Liver (tissue), 3 donors: ENCODE data around the gene OR2W1.

Source experiments
- CTCF ChIP-seq: fragments of 150-350 bp; IDR thresholded peaks from 2 replicates; pipeline ENCODE4 v1.5.1; 2017; ENCODE audit warnings: improper control_type of control experiment, low read depth, low read length; ENCODE audit not compliant: missing input control
- EGR1 ChIP-seq, 2 donors: IDR thresholded peaks; 2 replicates each; pipeline ENCODE4 v1.6.1; 2016 to 2018; ENCODE audit warnings: antibody characterized with exemption in 2 of 2, low read depth in 2 of 2
- FOXA1 ChIP-seq: IDR thresholded peaks from 2 replicates; pipeline ENCODE4 v1.6.1; 2016; ENCODE audit warnings: antibody characterized with exemption
- HNF4A ChIP-seq, 2 donors: conservative IDR thresholded peaks; 2 replicates each; pipeline ENCODE4 v1.6.1; 2016; ENCODE audit warnings: antibody characterized with exemption in 2 of 2, mild to moderate bottlenecking in 2 of 2
- JUND ChIP-seq, 2 donors: IDR thresholded peaks; 2 replicates each; pipeline ENCODE4 v1.6.1; 2016; ENCODE audit warnings: antibody characterized with exemption in 2 of 2
- NR2F2 ChIP-seq: IDR thresholded peaks from 2 replicates; pipeline ENCODE4 v1.6.1; 2016; ENCODE audit warnings: antibody characterized with exemption
- RAD21 ChIP-seq, 2 donors: IDR thresholded peaks; 2 replicates each; pipeline ENCODE4 v1.6.1; 2016; ENCODE audit warnings: antibody characterized with exemption in 2 of 2, mild to moderate bottlenecking in 2 of 2
- REST ChIP-seq: IDR thresholded peaks from 2 replicates; pipeline ENCODE4 v1.6.1; 2016; ENCODE audit warnings: antibody characterized with exemption, mild to moderate bottlenecking
- SP1 ChIP-seq: IDR thresholded peaks from 2 replicates; pipeline ENCODE4 v1.6.1; 2018; ENCODE audit warnings: antibody characterized with exemption, mild to moderate bottlenecking
- TAF1 ChIP-seq: conservative IDR thresholded peaks from 2 replicates; pipeline ENCODE4 v1.6.1; 2016; ENCODE audit warnings: antibody characterized with exemption, mild to moderate bottlenecking
- YY1 ChIP-seq: IDR thresholded peaks from 2 replicates; pipeline ENCODE4 v1.6.1; 2016; ENCODE audit warnings: antibody characterized with exemption, mild to moderate bottlenecking
- TF ChIP-seq, protein P1 (sequence below): IDR thresholded peaks from 2 replicates; pipeline ENCODE4 v1.6.1; 2016; ENCODE audit warnings: antibody characterized with exemption
- TF ChIP-seq, protein P2 (sequence below): IDR thresholded peaks from 2 replicates; pipeline ENCODE4 v1.6.1; 2016; ENCODE audit warnings: antibody characterized with exemption
- TF ChIP-seq, protein P3 (sequence below): IDR thresholded peaks from 2 replicates; pipeline ENCODE4 v1.6.1; 2016; ENCODE audit warnings: antibody characterized with exemption
- donor health status: healthy.
- donor health status: healthy.

DNA sequence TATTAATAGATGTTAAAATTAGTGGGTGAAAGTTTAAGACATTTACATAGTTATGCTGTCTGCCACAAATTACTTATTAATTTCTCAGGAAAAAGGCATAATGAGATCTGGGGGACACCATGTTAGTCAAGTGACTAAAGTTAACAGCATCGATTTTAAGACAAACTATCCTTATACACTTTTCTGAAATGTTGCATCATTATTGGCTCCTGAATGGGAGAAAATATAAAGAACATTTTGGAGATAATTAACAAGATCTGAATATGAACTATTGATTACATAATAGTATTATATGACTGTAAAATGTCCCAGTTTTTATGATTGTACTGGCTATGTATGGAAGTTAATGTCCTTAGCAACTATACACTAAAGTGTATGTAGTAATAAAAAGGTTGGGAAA, 34.2 kb upstream of the OR2W1 start:
- no peak for TF ChIP-seq CTCF
- TF ChIP-seq YY1, result no peak
- TF ChIP-seq RAD21 (IDR thresholded peaks at IDR 0.05), result no peak
- TF ChIP-seq SP1, result no peak
- TF ChIP-seq TAF1, result no peak
- TF ChIP-seq, protein P1, sequence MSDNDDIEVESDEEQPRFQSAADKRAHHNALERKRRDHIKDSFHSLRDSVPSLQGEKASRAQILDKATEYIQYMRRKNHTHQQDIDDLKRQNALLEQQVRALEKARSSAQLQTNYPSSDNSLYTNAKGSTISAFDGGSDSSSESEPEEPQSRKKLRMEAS, result no peak
- TF ChIP-seq, protein P2, sequence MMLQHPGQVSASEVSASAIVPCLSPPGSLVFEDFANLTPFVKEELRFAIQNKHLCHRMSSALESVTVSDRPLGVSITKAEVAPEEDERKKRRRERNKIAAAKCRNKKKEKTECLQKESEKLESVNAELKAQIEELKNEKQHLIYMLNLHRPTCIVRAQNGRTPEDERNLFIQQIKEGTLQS, result no peak
- no peak for TF ChIP-seq JUND (IDR thresholded peaks at IDR 0.05)
- no peak for TF ChIP-seq HNF4A (conservative IDR thresholded peaks at IDR 0.05)
- no peak for TF ChIP-seq REST
- TF ChIP-seq, protein P3, sequence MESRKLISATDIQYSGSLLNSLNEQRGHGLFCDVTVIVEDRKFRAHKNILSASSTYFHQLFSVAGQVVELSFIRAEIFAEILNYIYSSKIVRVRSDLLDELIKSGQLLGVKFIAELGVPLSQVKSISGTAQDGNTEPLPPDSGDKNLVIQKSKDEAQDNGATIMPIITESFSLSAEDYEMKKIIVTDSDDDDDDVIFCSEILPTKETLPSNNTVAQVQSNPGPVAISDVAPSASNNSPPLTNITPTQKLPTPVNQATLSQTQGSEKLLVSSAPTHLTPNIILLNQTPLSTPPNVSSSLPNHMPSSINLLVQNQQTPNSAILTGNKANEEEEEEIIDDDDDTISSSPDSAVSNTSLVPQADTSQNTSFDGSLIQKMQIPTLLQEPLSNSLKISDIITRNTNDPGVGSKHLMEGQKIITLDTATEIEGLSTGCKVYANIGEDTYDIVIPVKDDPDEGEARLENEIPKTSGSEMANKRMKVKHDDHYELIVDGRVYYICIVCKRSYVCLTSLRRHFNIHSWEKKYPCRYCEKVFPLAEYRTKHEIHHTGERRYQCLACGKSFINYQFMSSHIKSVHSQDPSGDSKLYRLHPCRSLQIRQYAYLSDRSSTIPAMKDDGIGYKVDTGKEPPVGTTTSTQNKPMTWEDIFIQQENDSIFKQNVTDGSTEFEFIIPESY, result no peak
- no peak for TF ChIP-seq NR2F2
- no peak for TF ChIP-seq EGR1 (IDR thresholded peaks at IDR 0.05; ENCODE audit: low read depth in 2 of 2)
- TF ChIP-seq FOXA1, result no peak
